Hepatocyte (in vitro differentiated cells): ENCODE data around the gene MS4A15. TPM values are rescaled to one million over a fixed set of nuclear protein-coding genes. Genes with fewer than 3 reads are reported as not detected.

Experiments used
- DNase-seq: peaks from one replicate; pipeline ENCODE4 v3.0.0-alpha.2; 2016; ENCODE audit warnings: low spot score
- H2AFZ ChIP-seq: fragments of 200-600 bp; sonication (generic); 2 replicates; pipeline ENCODE4 v1.6.0; 2016; ENCODE audit warnings: antibody characterized with exemption, mild to moderate bottlenecking
- H3K27ac ChIP-seq: fragments of 200-600 bp; sonication (generic); 2 replicates; pipeline ENCODE4 v1.5.1; 2016; ENCODE audit warnings: mild to moderate bottlenecking
- H3K27me3 ChIP-seq: fragments of 200-600 bp; sonication (generic); 2 replicates; pipeline ENCODE4 v1.6.1; 2016
- H3K36me3 ChIP-seq: fragments of 200-600 bp; sonication (generic); replicated peaks from 2 replicates; pipeline ENCODE4 v1.5.1; 2016; ENCODE audit warnings: low read depth; ENCODE audit not compliant: insufficient read depth
- H3K4me1 ChIP-seq: fragments of 200-600 bp; sonication (generic); 2 replicates; pipeline ENCODE4 v1.5.1; 2016; ENCODE audit warnings: mild to moderate bottlenecking, moderate library complexity; ENCODE audit not compliant: insufficient read depth
- H3K4me2 ChIP-seq: fragments of 200-600 bp; sonication (generic); 2 replicates; pipeline ENCODE4 v1.6.0; 2016
- H3K4me3 ChIP-seq: fragments of 200-600 bp; sonication (generic); 2 replicates; pipeline ENCODE4 v1.5.1; 2016; ENCODE audit warnings: mild to moderate bottlenecking
- H3K79me2 ChIP-seq: fragments of 200-600 bp; sonication (generic); 2 replicates; pipeline ENCODE4 v1.6.0; 2017; ENCODE audit warnings: mild to moderate bottlenecking
- H3K9me2 ChIP-seq: fragments of 200-600 bp; sonication (generic); replicated peaks from 2 replicates; pipeline ENCODE4 v1.6.0; 2017; ENCODE audit warnings: mild to moderate bottlenecking; ENCODE audit not compliant: insufficient read depth
- H3K9me3 ChIP-seq: fragments of 200-600 bp; sonication (generic); 2 replicates; pipeline ENCODE4 v1.5.1; 2016; ENCODE audit warnings: low read depth, mild to moderate bottlenecking
- H4K20me1 ChIP-seq: fragments of 200-600 bp; sonication (generic); 2 replicates; pipeline ENCODE4 v1.6.0; 2016; ENCODE audit warnings: mild to moderate bottlenecking; ENCODE audit not compliant: insufficient read depth, poor library complexity, severe bottlenecking
- EZH2 ChIP-seq: fragments of 200-600 bp; sonication (generic); IDR thresholded peaks from 2 replicates; pipeline ENCODE4 v1.6.1; 2016; ENCODE audit warnings: antibody characterized with exemption, mild to moderate bottlenecking, borderline replicate concordance
- EZH2phosphoT487 ChIP-seq: fragments of 200-600 bp; sonication (generic); IDR thresholded peaks from one replicate; pipeline ENCODE4 v1.6.1; 2018; ENCODE audit warnings: antibody characterized with exemption, mild to moderate bottlenecking, low read depth, moderate library complexity; ENCODE audit not compliant: unreplicated experiment, severe bottlenecking
- WGBS: methylation state at CpG from one replicate; pipeline ENCODE4 v1.1.6; 2016; ENCODE audit warnings: low lambda C conversion rate; ENCODE audit errors: missing lambda C conversion rate; 5-methylcytosine and 5-hydroxymethylcytosine counted together
- polyA plus RNA-seq: library from polyadenylated mRNA; unstranded; fragments of >200 nt; fragmentation: Nextera tagmentation; extraction: Ambion mirVana; gene quantifications from 2 replicates; pipeline ENCODE4 v1.2.1, GENCODE V29; 2016
- total RNA-seq: library from RNA; depleted of rRNA; stranded (reverse); fragments of >200 nt; gene quantifications from 2 replicates; pipeline ENCODE4 v1.2.3, GENCODE V29; 2014
- TF ChIP-seq, protein P1 (sequence below): fragments of 200-600 bp; sonication (generic); IDR thresholded peaks from 2 replicates; pipeline ENCODE4 v1.5.1; 2016; ENCODE audit warnings: antibody characterized with exemption, mild to moderate bottlenecking; ENCODE audit not compliant: poor library complexity

The MS4A15 gene
- total and polyA plus RNA-seq, 2 experiments from 2014 or later: 1.1 to 4.3 TPM

DNA sequence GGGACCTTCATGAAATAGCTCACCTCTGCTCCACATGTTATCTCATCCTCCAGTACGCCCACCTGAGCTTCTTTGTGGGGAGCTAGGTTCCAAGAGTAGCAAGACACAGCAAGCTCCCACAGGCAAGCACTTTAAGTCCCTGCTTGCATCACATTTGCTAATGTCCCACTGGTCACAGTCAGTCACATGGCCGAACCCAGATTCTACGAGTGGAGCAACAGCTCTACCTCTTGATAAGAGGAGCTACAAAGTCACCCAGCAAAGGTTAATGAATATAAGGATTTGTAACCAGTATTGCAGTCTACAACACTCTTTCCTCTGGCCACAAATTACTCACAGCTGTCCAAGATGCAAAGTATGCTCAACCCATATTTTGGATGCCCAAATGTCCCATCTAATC, 15.2 kb upstream of the MS4A15 start:
- Histone ChIP-seq H3K27me3 (no peaks in the 10 kb centered on the region), H2AFZ (no peak overlapping the region), H3K36me3 (no peaks in the 10 kb centered on the region), H3K4me2 (no peak overlapping the region), H3K4me3 (no peak overlapping the region), H3K9me2 (no peaks in the 10 kb centered on the region), H3K27ac (no peak overlapping the region), H4K20me1 (no peaks in the 10 kb centered on the region), H3K9me3 (no peaks in the 10 kb centered on the region), H3K4me1 (no peaks in the 10 kb centered on the region), H3K79me2 (no peaks in the 10 kb centered on the region)
- TF ChIP-seq EZH2 (no peak), EZH2phosphoT487 (no peak)
- TF ChIP-seq, protein P1, sequence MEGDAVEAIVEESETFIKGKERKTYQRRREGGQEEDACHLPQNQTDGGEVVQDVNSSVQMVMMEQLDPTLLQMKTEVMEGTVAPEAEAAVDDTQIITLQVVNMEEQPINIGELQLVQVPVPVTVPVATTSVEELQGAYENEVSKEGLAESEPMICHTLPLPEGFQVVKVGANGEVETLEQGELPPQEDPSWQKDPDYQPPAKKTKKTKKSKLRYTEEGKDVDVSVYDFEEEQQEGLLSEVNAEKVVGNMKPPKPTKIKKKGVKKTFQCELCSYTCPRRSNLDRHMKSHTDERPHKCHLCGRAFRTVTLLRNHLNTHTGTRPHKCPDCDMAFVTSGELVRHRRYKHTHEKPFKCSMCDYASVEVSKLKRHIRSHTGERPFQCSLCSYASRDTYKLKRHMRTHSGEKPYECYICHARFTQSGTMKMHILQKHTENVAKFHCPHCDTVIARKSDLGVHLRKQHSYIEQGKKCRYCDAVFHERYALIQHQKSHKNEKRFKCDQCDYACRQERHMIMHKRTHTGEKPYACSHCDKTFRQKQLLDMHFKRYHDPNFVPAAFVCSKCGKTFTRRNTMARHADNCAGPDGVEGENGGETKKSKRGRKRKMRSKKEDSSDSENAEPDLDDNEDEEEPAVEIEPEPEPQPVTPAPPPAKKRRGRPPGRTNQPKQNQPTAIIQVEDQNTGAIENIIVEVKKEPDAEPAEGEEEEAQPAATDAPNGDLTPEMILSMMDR: no peak
- WGBS: 76% methylated on average over 3 of the region's 3 CpGs
- no peak for DNase-seq

DNA sequence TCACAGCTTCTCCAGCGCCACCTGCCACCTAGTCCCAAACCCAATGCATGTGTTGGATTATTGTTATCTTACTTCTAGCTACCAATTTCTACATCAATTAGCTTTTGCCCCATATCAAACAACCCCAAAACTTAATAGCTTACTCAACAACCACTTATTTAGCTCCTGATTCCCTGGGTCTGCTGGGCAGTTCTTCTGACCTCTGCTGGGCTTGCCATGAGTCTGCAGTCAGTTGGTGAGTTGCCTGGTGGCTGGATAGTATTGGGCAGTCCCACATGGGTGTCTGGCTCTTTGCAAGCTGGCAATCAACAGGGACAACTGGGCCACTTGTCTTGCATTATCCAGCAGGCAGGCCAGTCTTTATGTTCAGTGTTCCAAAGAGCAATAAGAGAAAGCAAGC, 13.6 kb upstream of the MS4A15 start:
- no peaks in the 10 kb centered on the region for H3K9me2 ChIP-seq
- H3K27me3 ChIP-seq: no peaks in the 10 kb centered on the region
- H3K4me3 ChIP-seq: no peak overlapping the region
- H3K9me3 ChIP-seq: no peaks in the 10 kb centered on the region
- DNase-seq: no peak
- no peaks in the 10 kb centered on the region for H3K36me3 ChIP-seq
- no peak overlapping the region for H3K27ac ChIP-seq
- H3K4me2 ChIP-seq: no peak overlapping the region
- H4K20me1 ChIP-seq: no peaks in the 10 kb centered on the region
- no peak overlapping the region for H2AFZ ChIP-seq
- H3K79me2 ChIP-seq: no peaks in the 10 kb centered on the region
- 77% methylated on average over 1 of the region's 1 CpG for WGBS
- no peaks in the 10 kb centered on the region for H3K4me1 ChIP-seq
- TF ChIP-seq, protein P1: no peak

GRCh38 chr11:60744114-60744513, 12.6 kb upstream of the MS4A15 start:
- no peak for TF ChIP-seq EZH2
- TF ChIP-seq EZH2phosphoT487: no peak
- TF ChIP-seq, protein P1: no peak
- no peaks in the 10 kb centered on the region for H3K27me3 ChIP-seq
- H3K4me3 ChIP-seq: no peak overlapping the region
- H3K4me1 ChIP-seq: no peaks in the 10 kb centered on the region
- H3K36me3 ChIP-seq: no peaks in the 10 kb centered on the region
- H2AFZ ChIP-seq: no peak overlapping the region
- WGBS: 84% methylated on average over 5 of the region's 5 CpGs
- DNase-seq: no peak
- H4K20me1 ChIP-seq: no peaks in the 10 kb centered on the region
- no peak overlapping the region for H3K4me2 ChIP-seq
- no peak overlapping the region for H3K27ac ChIP-seq
- no peaks in the 10 kb centered on the region for H3K79me2 ChIP-seq
- no peaks in the 10 kb centered on the region for H3K9me3 ChIP-seq
- H3K9me2 ChIP-seq: no peaks in the 10 kb centered on the region

DNA sequence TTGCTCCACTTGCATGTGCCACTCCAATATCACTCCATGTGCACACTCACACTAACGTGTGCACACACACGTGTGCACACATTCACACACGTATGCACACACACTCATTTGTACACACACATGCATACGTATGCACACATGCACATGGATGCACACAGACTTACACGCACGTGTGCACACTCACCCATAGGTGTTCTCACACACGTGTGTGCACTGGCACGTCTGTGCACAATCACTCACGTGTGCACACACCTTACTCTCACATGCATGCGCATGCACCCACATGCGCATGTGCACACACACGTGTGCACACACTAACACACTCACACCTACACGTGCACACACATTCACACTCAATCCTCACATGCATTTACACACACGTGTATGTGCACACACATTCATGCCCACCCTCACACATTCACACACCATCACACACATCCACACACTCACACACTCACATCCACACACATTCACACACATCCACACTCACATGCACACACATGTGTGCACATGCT, 9.3 kb upstream of the MS4A15 start:
- Histone ChIP-seq H4K20me1 (no peaks in the 10 kb centered on the region), H3K79me2 (no peaks in the 10 kb centered on the region), H3K9me2 (no peaks in the 10 kb centered on the region), H3K4me3 (no peak overlapping the region), H3K9me3 (no peaks in the 10 kb centered on the region), H3K27me3 (no peaks in the 10 kb centered on the region), H3K27ac (no peak overlapping the region), H2AFZ (no peak overlapping the region), H3K36me3 (no peaks in the 10 kb centered on the region), H3K4me2 (no peak overlapping the region), H3K4me1 (no peaks in the 10 kb centered on the region)
- TF ChIP-seq, protein P1: no peak
- TF ChIP-seq EZH2phosphoT487: no peak
- no peak for TF ChIP-seq EZH2
- 91% methylated on average over 14 of the region's 14 CpGs for WGBS
- no peak for DNase-seq
